ENCODE data around the gene CREB3L1.

CREB3L1 gene

DNA sequence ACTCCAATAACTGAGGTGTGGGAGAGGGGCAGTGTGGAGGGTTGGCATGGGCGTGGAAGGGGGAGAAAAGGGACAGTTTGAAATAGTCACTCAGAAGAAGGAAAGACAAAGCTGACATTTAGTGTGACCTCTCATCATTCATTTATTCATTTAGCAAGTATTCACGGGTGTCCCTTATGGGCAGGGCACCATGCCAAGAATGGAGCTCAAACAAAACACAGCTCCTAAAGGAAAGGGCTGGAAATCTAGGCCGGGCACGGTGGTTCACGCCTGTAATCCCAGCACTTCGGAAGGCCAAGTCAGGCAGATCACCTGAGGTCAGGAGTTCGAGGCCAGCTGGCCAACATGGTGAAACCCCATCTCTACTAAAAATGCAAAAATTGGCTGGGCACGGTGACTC is 50.4 kb downstream of the CREB3L1 start:
- no peak for DNase-seq

GRCh38 chr11:46330154-46330553 is 52.7 kb downstream of the CREB3L1 start:
- no peak for DNase-seq

- DNase-seq = peak in 1 of 2 donors; percentile 37
Observed at GRCh38 chr11:46330563-46331281, 53.3 kb downstream of the CREB3L1 start.

DNA sequence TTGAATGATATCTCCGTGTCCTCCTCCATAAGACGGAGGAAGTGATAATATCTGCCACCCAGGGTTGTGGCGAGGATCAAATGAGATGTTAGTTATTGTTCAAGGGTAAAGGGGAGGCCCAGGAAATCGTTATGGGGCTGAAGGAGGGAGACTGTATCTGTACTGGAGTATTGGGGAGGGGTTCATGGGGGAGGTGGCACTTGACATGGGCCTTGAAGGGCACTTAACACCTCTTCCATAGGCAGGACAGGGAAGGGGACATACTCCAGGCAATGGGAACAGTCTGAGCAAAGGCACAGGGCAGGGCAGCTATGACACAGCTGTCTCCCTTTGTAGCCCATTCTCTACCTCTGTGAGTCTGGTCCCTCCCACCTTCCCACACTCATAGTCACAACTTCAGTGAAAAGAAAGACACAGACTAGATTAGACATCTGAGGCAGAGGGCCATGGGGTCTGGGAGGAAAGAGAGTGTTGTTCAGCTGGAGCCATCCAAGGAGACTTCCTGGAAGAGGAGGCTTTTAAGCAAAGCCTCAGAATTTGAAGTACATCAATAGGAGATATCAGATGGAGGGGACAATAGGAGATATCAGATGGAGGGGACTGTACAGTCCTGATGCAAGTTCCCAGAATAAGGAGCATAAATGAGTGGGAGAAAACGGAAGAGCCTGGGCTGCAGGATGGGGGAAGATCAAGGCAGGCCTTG is 54.0 kb downstream of the CREB3L1 start:
- DNase-seq = peak in 1 of 2 donors; percentile 30

GRCh38 chr11:46332093-46332567 is 54.7 kb downstream of the CREB3L1 start:
- no peak for DNase-seq

DNA sequence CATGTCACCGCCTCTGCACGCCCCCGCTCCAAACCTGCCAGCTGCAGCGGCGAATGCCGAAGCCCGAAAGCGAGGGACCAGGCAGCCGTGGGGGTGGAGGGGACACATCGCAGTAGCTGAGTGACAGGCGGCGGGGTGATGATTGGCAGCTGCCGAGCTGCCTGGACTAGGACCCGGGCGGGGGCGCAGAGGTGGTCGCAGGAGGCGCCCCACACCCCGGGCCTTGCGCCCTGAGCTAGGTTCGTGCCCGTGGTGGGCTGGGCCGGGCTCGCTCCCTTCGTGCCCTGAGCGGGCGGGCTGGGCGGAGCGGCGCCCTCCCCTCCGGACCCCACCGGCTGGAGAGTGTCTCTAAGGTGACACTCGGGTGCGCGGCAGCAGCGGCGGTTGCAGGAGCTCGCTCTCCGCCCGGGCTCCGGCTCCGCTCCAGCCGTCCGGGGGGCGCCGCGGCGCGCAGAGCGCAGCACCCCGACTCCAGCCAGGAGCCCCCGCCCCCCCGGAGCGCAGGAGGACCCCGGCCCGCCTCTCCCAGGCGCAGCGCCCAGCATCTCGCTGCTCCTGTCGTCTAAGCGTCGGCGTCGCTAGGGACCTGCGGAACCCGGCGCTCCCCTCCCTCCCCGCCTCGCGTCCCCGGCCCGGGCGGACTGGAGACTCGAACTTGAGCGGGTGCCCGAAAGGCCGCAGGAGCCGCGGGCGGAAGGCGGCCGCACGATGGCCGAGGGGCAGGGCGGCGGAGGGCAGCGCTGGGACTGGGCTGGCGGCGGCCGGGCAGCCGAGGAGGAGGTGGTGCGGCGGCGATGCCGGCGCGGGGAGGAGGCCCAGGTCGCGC is 55.3 kb downstream of the CREB3L1 start:
- DNase-seq = no peak

DNA sequence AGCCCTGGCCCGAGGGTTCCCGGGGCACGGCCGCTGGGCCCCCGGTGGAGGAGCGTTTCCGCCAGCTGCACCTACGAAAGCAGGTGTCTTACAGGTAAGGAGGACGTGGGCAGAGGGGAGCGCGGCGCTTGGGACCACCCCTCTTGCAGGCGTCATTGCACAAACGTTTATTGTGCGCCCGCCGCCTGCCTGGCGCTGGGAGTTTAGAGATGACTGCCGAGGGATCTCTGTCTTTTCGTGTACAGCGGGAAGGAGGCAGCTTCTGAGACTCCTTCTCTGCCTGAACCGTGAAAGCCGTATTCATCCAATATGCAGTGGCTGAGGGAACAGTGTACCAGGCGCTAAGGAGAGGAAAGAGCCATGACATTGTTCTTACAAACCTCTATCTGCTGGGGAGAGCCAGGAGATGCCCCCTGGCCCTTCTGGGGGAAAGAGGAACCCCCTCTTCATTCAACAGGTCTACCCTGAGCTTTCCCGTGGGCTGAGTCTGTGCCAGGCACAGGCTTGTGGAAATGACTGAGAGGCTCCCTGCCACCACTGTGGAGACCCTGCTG is 56.0 kb downstream of the CREB3L1 start:
- DNase-seq = no peak

DNA sequence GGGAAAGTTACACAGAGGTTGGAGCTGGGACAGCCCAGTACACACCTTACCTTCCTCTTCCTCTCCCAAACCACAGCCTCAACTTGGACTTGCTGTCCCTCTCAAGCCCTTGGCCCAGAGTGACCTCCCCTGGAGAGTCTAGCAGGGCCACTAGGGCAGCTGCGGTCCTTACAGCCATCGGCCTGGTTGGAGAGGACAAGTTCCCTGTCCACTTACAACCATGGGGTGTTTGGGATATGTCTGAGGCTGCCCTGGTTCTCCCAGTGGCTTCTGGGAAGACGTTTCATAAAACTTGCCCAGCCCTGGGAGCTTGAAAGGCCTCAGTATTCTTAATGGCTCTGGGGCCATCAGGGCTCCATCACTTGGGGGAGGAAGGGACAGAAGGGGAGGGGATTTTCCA is 56.7 kb downstream of the CREB3L1 start:
- DNase-seq = no peak

DNA sequence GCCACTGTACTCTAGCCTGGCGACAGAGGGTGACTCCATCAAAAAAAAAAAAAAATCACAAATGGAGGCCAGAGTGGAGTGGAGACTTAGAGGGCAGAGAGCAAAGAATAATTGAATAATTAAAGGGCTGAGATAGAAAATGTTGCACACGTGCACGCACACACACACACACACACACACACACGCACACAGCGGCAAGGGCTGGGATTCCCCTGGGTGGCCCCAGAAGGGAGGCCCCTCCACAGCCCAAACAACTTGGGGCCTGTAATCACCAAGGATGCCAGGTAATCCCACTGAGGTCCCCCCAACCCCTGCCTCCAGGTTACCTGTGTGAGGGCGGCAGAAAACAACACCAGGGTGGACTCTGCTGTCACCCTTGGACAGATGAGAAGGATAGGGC is 57.8 kb downstream of the CREB3L1 start:
- DNase-seq = no peak

DNA sequence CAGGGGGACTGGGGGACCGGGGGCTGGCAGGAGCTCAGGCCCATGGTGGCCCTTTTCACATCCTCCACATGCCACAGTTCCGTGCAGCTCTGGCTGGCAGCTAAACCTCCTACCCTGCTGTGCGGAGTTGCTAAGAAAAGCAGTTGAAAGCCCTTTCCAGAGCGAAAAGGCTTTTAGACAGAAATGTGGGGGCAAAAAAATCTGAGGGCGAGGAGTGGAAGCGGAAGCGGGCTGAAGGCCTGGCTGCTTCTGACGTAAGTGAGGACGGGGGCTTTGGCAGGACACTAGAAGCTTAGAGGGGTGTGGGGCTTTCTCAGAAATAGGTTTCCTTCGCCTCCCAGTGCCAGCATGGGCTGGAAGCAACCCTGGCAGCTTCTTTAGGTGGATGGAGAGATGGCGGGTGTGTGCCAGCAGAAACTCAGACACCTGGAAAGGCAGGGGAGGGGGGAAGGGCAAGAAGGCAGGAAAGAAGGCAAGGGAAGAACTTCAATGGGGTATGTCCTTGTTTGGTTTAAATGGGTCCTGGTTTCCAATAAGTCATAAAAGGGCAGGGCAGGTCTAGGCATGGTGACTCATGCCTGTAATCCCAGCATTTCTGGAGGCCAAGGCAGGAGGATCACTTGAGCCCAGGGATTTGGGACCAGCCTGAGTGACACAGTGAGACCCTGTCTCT is 58.6 kb downstream of the CREB3L1 start:
- DNase-seq = no peak

DNA sequence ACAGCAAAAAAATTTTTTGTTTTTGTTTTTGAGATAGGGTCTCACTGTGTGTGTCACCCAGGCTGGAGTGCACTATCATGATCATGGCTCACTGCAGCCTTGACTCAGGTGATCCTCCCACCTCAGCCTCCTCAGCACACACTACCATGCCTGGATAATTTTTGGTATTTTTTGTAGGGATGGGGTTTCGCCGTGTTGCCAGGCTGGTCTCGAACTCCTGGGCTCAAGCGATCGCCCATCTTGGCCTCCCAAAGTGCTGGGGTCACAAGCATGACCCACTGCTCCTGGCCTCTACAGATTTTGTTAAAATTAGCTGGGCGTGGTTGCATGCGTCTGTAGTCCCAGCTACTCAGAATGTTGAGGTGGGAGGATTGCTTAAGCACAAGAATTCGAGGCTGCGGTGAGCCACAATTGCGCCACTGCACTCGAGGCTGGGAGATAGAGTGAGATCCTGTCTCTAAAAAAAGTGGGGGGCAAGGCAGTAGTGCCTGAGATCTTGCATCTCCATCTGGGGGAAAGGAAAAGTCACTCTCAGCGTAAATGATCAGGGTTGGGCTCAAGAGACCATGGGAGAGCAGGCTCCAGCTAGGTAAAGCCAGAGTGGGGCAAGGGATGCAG is 59.2 kb downstream of the CREB3L1 start:
- peak; percentile 90 to 94 for DNase-seq

- no peak for DNase-seq
Observed at GRCh38 chr11:46337626-46338345, 60.3 kb downstream of the CREB3L1 start.

- no peak for DNase-seq
Observed at GRCh38 chr11:46338636-46338987, 61.1 kb downstream of the CREB3L1 start.

GRCh38 chr11:46338988-46339666 is 61.7 kb downstream of the CREB3L1 start:
- no peak for DNase-seq

GRCh38 chr11:46339816-46340215 is 62.4 kb downstream of the CREB3L1 start:
- DNase-seq = peak; percentile 83 to 88

DNA sequence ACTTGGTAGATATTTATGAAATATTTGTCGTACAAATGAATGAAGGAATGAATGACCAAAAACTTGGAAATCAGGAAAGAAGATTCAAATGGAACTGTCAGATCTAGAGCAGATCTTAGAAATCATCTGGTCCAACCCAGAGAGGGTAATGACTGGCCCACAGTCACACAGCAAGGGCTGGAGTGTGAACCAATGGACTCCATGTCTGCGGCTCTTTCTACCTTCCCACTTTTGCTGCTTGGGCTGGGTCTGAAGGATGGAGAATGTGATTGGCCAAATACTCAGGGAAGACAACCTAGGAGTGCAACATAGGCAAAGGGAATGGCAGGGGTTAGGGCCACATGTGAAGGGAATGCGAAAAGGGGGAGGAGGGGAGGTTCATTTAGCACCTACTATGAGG is 64.0 kb downstream of the CREB3L1 start:
- no peak for DNase-seq

- DNase-seq = peak; percentile 71 to 72
Observed at GRCh38 chr11:46342239-46342638, 64.8 kb downstream of the CREB3L1 start.

GRCh38 chr11:46343520-46343919 is 66.1 kb downstream of the CREB3L1 start:
- no peak for DNase-seq

GRCh38 chr11:46345131-46345597 is 67.7 kb downstream of the CREB3L1 start:
- peak; percentile 75 to 86 for DNase-seq

GRCh38 chr11:46345881-46346484 is 68.5 kb downstream of the CREB3L1 start:
- peak; percentile 65 to 66 for DNase-seq

Data from inflammatory macrophage (primary cell).